ENCODE measurements around the gene RNF128.

The RNF128 gene

DNA sequence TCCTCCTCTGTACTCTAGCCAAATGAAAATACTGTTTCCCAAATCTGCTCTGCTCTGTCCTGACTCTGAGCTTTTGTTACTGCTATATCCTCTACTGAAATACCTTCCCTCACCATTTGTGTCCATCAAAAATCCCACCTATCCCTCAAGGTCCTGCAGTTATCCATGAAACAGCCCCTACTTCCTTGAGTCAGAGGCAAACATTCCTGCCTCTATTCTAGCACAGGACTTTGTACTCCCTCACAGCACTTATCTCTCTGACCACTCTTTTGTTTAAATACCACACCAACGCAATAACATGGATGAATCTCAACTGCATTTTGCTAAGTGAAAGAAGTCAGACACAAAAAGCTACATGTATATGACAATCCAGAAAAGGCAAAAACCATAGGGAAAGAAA lies 10.5 kb upstream of the RNF128 start:
- WGBS (ENCODE audit: extremely low coverage, insufficient coverage, low lambda C conversion rate) = no CpG with 5 or more reads among the region's 1 CpG
- H2BK5ac ChIP-seq (ENCODE audit: low read length) = no peak overlapping the region
- H3K36me3 ChIP-seq (ENCODE audit: control insufficient read depth, insufficient read depth, low read length) = no peaks in the 10 kb centered on the region
- H3K79me1 ChIP-seq (ENCODE audit: low read length) = no peaks in the 10 kb centered on the region
- H4K8ac ChIP-seq (ENCODE audit: low read depth, low read length) = no peak overlapping the region
- no peak overlapping the region for H3K4me3 ChIP-seq (ENCODE audit: low read length)
- no peak overlapping the region for H4K5ac ChIP-seq (ENCODE audit: low read length)
- no peak overlapping the region for H3K4ac ChIP-seq (ENCODE audit: low read depth, low read length)
- no peak overlapping the region for H3K27ac ChIP-seq (ENCODE audit: low read depth, low read length)
- no peak overlapping the region for H3K4me2 ChIP-seq (ENCODE audit: low read length)
- no peak overlapping the region for H3K23ac ChIP-seq (ENCODE audit: low read length)
- H2AK5ac ChIP-seq (ENCODE audit: low read length) = no peak overlapping the region
- H3K27me3 ChIP-seq (ENCODE audit: insufficient read depth, low read length, poor library complexity) = no peaks in the 10 kb centered on the region
- no peak overlapping the region for H3K56ac ChIP-seq (ENCODE audit: low read length)
- no peak overlapping the region for H3K9ac ChIP-seq (ENCODE audit: low read length)
- no peaks in the 10 kb centered on the region for H3K4me1 ChIP-seq (ENCODE audit: control insufficient read depth, low read depth, low read length)
- no peaks in the 10 kb centered on the region for H3K79me2 ChIP-seq (ENCODE audit: control insufficient read depth, insufficient read depth, low read length)
- no peak overlapping the region for H2BK15ac ChIP-seq (replicated peaks; ENCODE audit: low read depth)
- DNase-seq = no peak
- no peak overlapping the region for H2BK120ac ChIP-seq (ENCODE audit: low read depth, low read length)
- no peak overlapping the region for H3K18ac ChIP-seq (ENCODE audit: low read length)

- H3K9ac ChIP-seq (ENCODE audit: low read length) = no peak overlapping the region
- H3K27me3 ChIP-seq (ENCODE audit: insufficient read depth, low read length, poor library complexity) = no peaks in the 10 kb centered on the region
- H2AK5ac ChIP-seq (ENCODE audit: low read length) = no peak overlapping the region
- no peak overlapping the region for H4K8ac ChIP-seq (ENCODE audit: low read depth, low read length)
- H2BK120ac ChIP-seq (ENCODE audit: low read depth, low read length) = no peak overlapping the region
- H3K79me2 ChIP-seq (ENCODE audit: control insufficient read depth, insufficient read depth, low read length) = no peaks in the 10 kb centered on the region
- no peak for DNase-seq
- no peak overlapping the region for H3K4me2 ChIP-seq (ENCODE audit: low read length)
- H3K56ac ChIP-seq (ENCODE audit: low read length) = no peak overlapping the region
- no peaks in the 10 kb centered on the region for H3K4me1 ChIP-seq (ENCODE audit: control insufficient read depth, low read depth, low read length)
- H4K5ac ChIP-seq (ENCODE audit: low read length) = no peak overlapping the region
- H3K4ac ChIP-seq (ENCODE audit: low read depth, low read length) = no peak overlapping the region
- H2BK15ac ChIP-seq (replicated peaks; ENCODE audit: low read depth) = no peak overlapping the region
- no peaks in the 10 kb centered on the region for H3K79me1 ChIP-seq (ENCODE audit: low read length)
- H3K18ac ChIP-seq (ENCODE audit: low read length) = no peak overlapping the region
- H3K4me3 ChIP-seq (ENCODE audit: low read length) = no peak overlapping the region
- WGBS (ENCODE audit: extremely low coverage, insufficient coverage, low lambda C conversion rate) = no CpG with 5 or more reads among the region's 1 CpG
- H3K27ac ChIP-seq (ENCODE audit: low read depth, low read length) = no peak overlapping the region
- no peak overlapping the region for H3K23ac ChIP-seq (ENCODE audit: low read length)
- no peak overlapping the region for H2BK5ac ChIP-seq (ENCODE audit: low read length)
- no peaks in the 10 kb centered on the region for H3K36me3 ChIP-seq (ENCODE audit: control insufficient read depth, insufficient read depth, low read length)
Measured at GRCh38 chrX:106716463-106716862, 10.0 kb upstream of the RNF128 start.

DNA sequence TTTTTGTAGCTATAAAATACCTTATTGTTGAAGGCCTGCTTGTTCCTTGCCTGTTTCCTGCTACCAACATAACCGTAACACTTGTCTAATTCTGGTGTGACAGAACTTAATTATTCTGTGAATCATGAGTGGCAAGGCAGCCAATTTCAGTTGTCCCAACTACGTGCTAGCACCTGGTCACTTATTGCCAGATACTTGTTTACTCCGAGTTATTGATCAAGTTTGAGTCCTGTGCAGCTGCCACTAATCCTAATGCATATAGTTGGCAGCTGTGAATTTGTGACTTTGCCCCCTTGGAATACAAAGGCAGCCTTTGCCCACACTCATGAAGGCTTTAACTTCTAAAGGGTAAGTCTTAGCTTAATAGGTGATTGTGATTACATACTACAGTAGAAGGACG lies 7.8 kb upstream of the RNF128 start:
- Histone ChIP-seq H3K4me1 (ENCODE audit: control insufficient read depth, low read depth, low read length) (no peaks in the 10 kb centered on the region), H3K23ac (ENCODE audit: low read length) (no peak overlapping the region), H3K9ac (ENCODE audit: low read length) (no peak overlapping the region), H3K79me1 (ENCODE audit: low read length) (no peaks in the 10 kb centered on the region), H2BK120ac (ENCODE audit: low read depth, low read length) (no peak overlapping the region), H3K36me3 (ENCODE audit: control insufficient read depth, insufficient read depth, low read length) (no peaks in the 10 kb centered on the region), H3K27ac (ENCODE audit: low read depth, low read length) (no peak overlapping the region), H3K4ac (ENCODE audit: low read depth, low read length) (no peak overlapping the region), H3K27me3 (ENCODE audit: insufficient read depth, low read length, poor library complexity) (no peaks in the 10 kb centered on the region), H3K4me2 (ENCODE audit: low read length) (no peak overlapping the region), H4K5ac (ENCODE audit: low read length) (no peak overlapping the region), H3K4me3 (ENCODE audit: low read length) (no peak overlapping the region), H3K18ac (ENCODE audit: low read length) (no peak overlapping the region), H2BK15ac (replicated peaks; ENCODE audit: low read depth) (no peak overlapping the region), H2AK5ac (ENCODE audit: low read length) (no peak overlapping the region), H3K79me2 (ENCODE audit: control insufficient read depth, insufficient read depth, low read length) (no peaks in the 10 kb centered on the region), H2BK5ac (ENCODE audit: low read length) (no peak overlapping the region), H3K56ac (ENCODE audit: low read length) (no peak overlapping the region), H4K8ac (ENCODE audit: low read depth, low read length) (no peak overlapping the region)
- WGBS (ENCODE audit: extremely low coverage, insufficient coverage, low lambda C conversion rate) = no CpG with 5 or more reads among the region's 4 CpGs
- no peak for DNase-seq

DNA sequence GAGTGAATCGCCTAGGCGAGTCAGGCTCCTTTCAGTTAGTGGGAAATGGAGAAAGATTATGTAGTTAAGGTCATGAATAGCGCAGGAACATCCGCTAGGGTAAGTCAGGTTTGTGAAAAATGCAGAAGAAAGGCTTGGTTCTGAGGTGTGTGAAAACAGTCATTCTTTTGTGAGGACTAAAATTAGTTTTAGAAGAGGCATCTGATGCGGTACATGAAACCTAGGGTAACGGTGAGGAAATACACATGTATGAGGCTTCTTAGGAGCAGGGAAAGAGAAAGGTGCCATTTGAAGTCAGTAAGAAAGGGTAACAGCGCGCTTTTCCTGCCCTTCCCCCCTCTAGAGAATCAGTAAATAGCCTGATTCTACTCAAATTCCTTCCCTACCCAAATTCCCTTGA lies 570 bp upstream of the RNF128 start:
- peak; percentile 14 for DNase-seq
- H2AK5ac ChIP-seq (ENCODE audit: low read length) = no peak overlapping the region
- H3K79me1 ChIP-seq (ENCODE audit: low read length) = no peaks in the 10 kb centered on the region
- H2BK5ac ChIP-seq (ENCODE audit: low read length) = no peak overlapping the region
- no peak overlapping the region for H3K56ac ChIP-seq (ENCODE audit: low read length)
- H4K5ac ChIP-seq (ENCODE audit: low read length) = no peak overlapping the region
- no peak overlapping the region for H3K23ac ChIP-seq (ENCODE audit: low read length)
- no peak overlapping the region for H3K4me3 ChIP-seq (ENCODE audit: low read length)
- no peaks in the 10 kb centered on the region for H3K36me3 ChIP-seq (ENCODE audit: control insufficient read depth, insufficient read depth, low read length)
- H4K8ac ChIP-seq (ENCODE audit: low read depth, low read length) = no peak overlapping the region
- no peak overlapping the region for H2BK120ac ChIP-seq (ENCODE audit: low read depth, low read length)
- peaks cover 3% of the 10 kb centered on the region for H3K27me3 ChIP-seq (ENCODE audit: insufficient read depth, low read length, poor library complexity)
- no peak overlapping the region for H3K18ac ChIP-seq (ENCODE audit: low read length)
- H3K27ac ChIP-seq (ENCODE audit: low read depth, low read length) = no peak overlapping the region
- H3K4me2 ChIP-seq (ENCODE audit: low read length) = peak overlapping the region; percentile 40
- WGBS (ENCODE audit: extremely low coverage, insufficient coverage, low lambda C conversion rate) = no CpG with 5 or more reads among the region's 8 CpGs
- no peak overlapping the region for H3K9ac ChIP-seq (ENCODE audit: low read length)
- no peak overlapping the region for H3K4ac ChIP-seq (ENCODE audit: low read depth, low read length)
- H3K79me2 ChIP-seq (ENCODE audit: control insufficient read depth, insufficient read depth, low read length) = no peaks in the 10 kb centered on the region
- no peaks in the 10 kb centered on the region for H3K4me1 ChIP-seq (ENCODE audit: control insufficient read depth, low read depth, low read length)
- H2BK15ac ChIP-seq (replicated peaks; ENCODE audit: low read depth) = no peak overlapping the region

GRCh38 chrX:106728337-106728736 lies 1.8 kb downstream of the RNF128 start:
- no peak overlapping the region for H3K27ac ChIP-seq (ENCODE audit: low read depth, low read length)
- no peak overlapping the region for H3K18ac ChIP-seq (ENCODE audit: low read length)
- H2BK5ac ChIP-seq (ENCODE audit: low read length) = no peak overlapping the region
- no peak for DNase-seq
- no peak overlapping the region for H3K23ac ChIP-seq (ENCODE audit: low read length)
- H2BK120ac ChIP-seq (ENCODE audit: low read depth, low read length) = no peak overlapping the region
- no peak overlapping the region for H3K4me3 ChIP-seq (ENCODE audit: low read length)
- H3K56ac ChIP-seq (ENCODE audit: low read length) = no peak overlapping the region
- H3K9ac ChIP-seq (ENCODE audit: low read length) = no peak overlapping the region
- no peaks in the 10 kb centered on the region for H3K4me1 ChIP-seq (ENCODE audit: control insufficient read depth, low read depth, low read length)
- H3K36me3 ChIP-seq (ENCODE audit: control insufficient read depth, insufficient read depth, low read length) = no peaks in the 10 kb centered on the region
- H3K4ac ChIP-seq (ENCODE audit: low read depth, low read length) = no peak overlapping the region
- H2AK5ac ChIP-seq (ENCODE audit: low read length) = no peak overlapping the region
- H3K4me2 ChIP-seq (ENCODE audit: low read length) = no peak overlapping the region
- H3K27me3 ChIP-seq (ENCODE audit: insufficient read depth, low read length, poor library complexity) = peaks cover 3% of the 10 kb centered on the region
- no peaks in the 10 kb centered on the region for H3K79me2 ChIP-seq (ENCODE audit: control insufficient read depth, insufficient read depth, low read length)
- no peak overlapping the region for H4K8ac ChIP-seq (ENCODE audit: low read depth, low read length)
- no peak overlapping the region for H4K5ac ChIP-seq (ENCODE audit: low read length)
- no peak overlapping the region for H2BK15ac ChIP-seq (replicated peaks; ENCODE audit: low read depth)
- no CpG with 5 or more reads among the region's 2 CpGs for WGBS (ENCODE audit: extremely low coverage, insufficient coverage, low lambda C conversion rate)
- no peaks in the 10 kb centered on the region for H3K79me1 ChIP-seq (ENCODE audit: low read length)

GRCh38 chrX:106730401-106730800 lies 3.9 kb downstream of the RNF128 start:
- Histone ChIP-seq H3K27ac (ENCODE audit: low read depth, low read length) (no peak overlapping the region), H3K4me1 (ENCODE audit: control insufficient read depth, low read depth, low read length) (no peaks in the 10 kb centered on the region), H2BK5ac (ENCODE audit: low read length) (no peak overlapping the region), H2BK120ac (ENCODE audit: low read depth, low read length) (no peak overlapping the region), H3K79me1 (ENCODE audit: low read length) (no peaks in the 10 kb centered on the region), H3K23ac (ENCODE audit: low read length) (no peak overlapping the region), H2AK5ac (ENCODE audit: low read length) (no peak overlapping the region), H3K4ac (ENCODE audit: low read depth, low read length) (no peak overlapping the region), H4K8ac (ENCODE audit: low read depth, low read length) (no peak overlapping the region), H3K9ac (ENCODE audit: low read length) (no peak overlapping the region), H3K4me3 (ENCODE audit: low read length) (no peak overlapping the region), H2BK15ac (replicated peaks; ENCODE audit: low read depth) (no peak overlapping the region), H3K79me2 (ENCODE audit: control insufficient read depth, insufficient read depth, low read length) (no peaks in the 10 kb centered on the region), H4K5ac (ENCODE audit: low read length) (no peak overlapping the region), H3K27me3 (ENCODE audit: insufficient read depth, low read length, poor library complexity) (peaks cover 3% of the 10 kb centered on the region), H3K36me3 (ENCODE audit: control insufficient read depth, insufficient read depth, low read length) (no peaks in the 10 kb centered on the region), H3K56ac (ENCODE audit: low read length) (no peak overlapping the region), H3K4me2 (ENCODE audit: low read length) (no peak overlapping the region), H3K18ac (ENCODE audit: low read length) (no peak overlapping the region)
- no peak for DNase-seq
- no CpG with 5 or more reads among the region's 4 CpGs for WGBS (ENCODE audit: extremely low coverage, insufficient coverage, low lambda C conversion rate)

All from mesendoderm (in vitro differentiated cells).